Activated CD4-positive, CD25-positive, alpha-beta regulatory T cell treated with anti-CD3 and anti-CD28 coated beads, Interleukin-2, amount 50 U/mL, for 16 hours (primary cell): ENCODE measurements around the gene GASK1B.

Experiments used
- DNase-seq: peaks from one replicate; pipeline ENCODE4 v3.0.0-alpha.2; 2020; ENCODE audit warnings: low read depth, low spot score

Gene GASK1B

DNA sequence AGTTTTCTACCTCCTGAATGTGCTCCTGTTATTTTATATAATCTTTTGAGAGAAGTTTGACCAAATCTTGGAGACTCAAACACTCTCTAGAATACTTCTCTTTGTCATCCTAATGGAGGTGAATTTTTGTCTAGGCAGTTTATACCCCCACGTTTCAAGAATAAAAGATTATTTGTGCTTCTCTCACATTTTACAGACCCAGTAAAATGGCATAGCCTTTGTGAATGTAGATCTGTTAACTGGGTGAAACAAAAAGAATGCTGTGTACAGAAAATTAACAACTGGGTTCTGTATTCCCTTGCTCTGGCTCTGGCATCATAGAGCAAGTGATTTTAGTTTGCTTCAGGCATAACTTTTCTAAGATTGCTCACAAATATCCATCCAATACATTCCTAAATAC, 26.1 kb downstream of the GASK1B start:
- no peak for DNase-seq

GRCh38 chr4:158139086-158139485, 33.7 kb downstream of the GASK1B start:
- no peak for DNase-seq

GRCh38 chr4:158134222-158134621, 38.6 kb downstream of the GASK1B start:
- no peak for DNase-seq

DNA sequence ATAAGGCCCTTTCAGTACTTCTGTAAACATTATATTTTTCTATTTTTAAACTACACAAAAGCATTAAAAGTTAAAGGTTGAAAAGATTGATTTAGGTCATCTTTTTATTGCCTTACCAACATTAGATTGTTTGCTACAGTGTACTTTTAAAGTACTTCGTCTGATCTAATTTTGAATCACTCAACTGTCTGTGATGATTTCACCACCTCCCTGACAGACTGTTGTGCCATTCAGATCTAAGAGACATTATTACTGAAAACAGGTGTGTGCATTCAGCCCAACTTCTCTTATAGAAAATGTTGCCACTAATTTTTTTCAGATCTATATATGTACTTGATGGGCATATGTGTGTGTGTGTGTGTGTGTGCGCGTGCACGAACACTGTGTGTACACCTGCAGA, 39.3 kb downstream of the GASK1B start:
- no peak for DNase-seq

GRCh38 chr4:158131027-158131426, 41.8 kb downstream of the GASK1B start:
- no peak for DNase-seq

- DNase-seq: no peak
These were observed 42.6 kb downstream of the GASK1B start for GRCh38 chr4:158130204-158130603.

DNA sequence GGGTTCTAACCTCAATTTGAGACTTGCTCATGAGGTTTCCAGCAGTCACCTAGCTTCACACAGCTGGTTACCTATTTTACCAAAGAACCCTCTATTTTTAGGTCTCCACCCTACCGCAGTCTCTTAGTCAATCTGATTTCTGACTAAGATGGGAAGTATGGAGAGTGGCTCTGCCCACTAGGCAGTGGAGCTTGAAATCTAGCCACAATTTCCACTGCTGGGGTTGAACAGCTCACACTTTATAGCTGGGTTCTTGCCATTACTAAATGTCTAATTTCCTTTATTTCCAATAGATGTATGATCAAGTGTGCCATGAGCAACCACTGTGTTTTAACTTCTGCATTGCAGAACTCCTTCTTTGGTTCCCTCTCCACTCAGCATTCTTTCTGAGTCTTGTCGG, 43.1 kb downstream of the GASK1B start:
- DNase-seq: no peak

- DNase-seq: no peak
These were observed 44.3 kb downstream of the GASK1B start for GRCh38 chr4:158128540-158128939.

- DNase-seq: no peak
These were observed 47.5 kb downstream of the GASK1B start for GRCh38 chr4:158125310-158125709.
